Measurements from ENCODE around the gene CD34.

- no peak for TF ChIP-seq CTCF (conservative IDR thresholded peaks at IDR 0.05; ENCODE audit: low read depth, low read length)
- TF ChIP-seq EZH2 (IDR thresholded peaks at IDR 0.05; ENCODE audit: low read length, unreplicated experiment), result no peak
Measured at GRCh38 chr1:207959910-207960309, 49.0 kb upstream of the CD34 start.
